ENCODE results near the gene C9orf57. TPM values are rescaled to one million over a fixed set of nuclear protein-coding genes. Genes with fewer than 3 reads are reported as not detected.

C9orf57 gene
- total and polyA plus RNA-seq, 2 of the 8 experiments (the other 6 are each of a cell fraction or from before 2014, with no cell fraction given) = not detected

DNA sequence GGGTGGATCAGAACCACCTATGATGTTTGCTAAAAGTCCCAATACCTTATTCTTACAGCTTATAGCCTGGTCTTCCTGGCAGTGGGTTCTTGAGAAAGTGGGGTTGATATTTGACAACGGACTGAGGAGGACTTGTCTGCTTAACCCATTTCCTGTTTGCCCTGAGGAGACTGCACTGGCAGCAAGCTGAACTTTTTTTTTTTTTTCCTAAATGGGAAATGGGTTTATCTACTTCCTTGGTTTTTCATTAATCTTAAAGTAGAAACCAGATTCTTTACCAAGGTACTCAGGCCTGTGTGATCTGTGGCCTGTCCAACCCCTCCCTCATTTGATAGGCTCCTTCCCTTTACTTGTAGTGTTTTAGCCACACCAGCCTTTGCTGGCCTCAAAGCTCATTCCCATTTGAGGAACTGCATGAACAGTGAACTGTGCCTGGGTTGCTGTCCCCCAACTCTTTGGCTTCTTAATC, 47.1 kb downstream of the C9orf57 start:
- Histone ChIP-seq H2BK12ac (ENCODE audit: low read depth, low read length) (no peak overlapping the region), H3K27ac (ENCODE audit: low read depth, low read length) (no peak overlapping the region), H2BK20ac (ENCODE audit: low read length) (no peak overlapping the region), H3K56ac (replicated peaks; ENCODE audit: insufficient read length, low read depth, low read length) (no peak overlapping the region), H3K4ac (replicated peaks; ENCODE audit: insufficient read length, low read depth, low read length) (no peak overlapping the region), H3K23ac (ENCODE audit: insufficient read length) (no peak overlapping the region), H3K9me3 (ENCODE audit: insufficient read depth in 2 of 2, low read depth in 1 of 2, low read length in 1 of 2) (no peaks in the 10 kb centered on the region), H3K36me3 (ENCODE audit: control insufficient read depth in 2 of 4, insufficient read depth in 4 of 4, low read length in 3 of 4) (no peaks in the 10 kb centered on the region), H2BK120ac (replicated peaks; ENCODE audit: low read depth, low read length) (no peak overlapping the region), H3K18ac (ENCODE audit: extremely low read depth, low read length) (no peak overlapping the region), H4K20me1 (replicated peaks in 1 of 2; ENCODE audit: control insufficient read depth in 1 of 2, insufficient read depth in 2 of 2, low read length in 2 of 2) (no peaks in the 10 kb centered on the region), H3K9ac (replicated peaks in 1 of 4; ENCODE audit: extremely low read depth in 1 of 4, low read depth in 3 of 4, low read length in 3 of 4) (no peak overlapping the region), H2AK5ac (ENCODE audit: low read depth, low read length) (no peak overlapping the region), H4K5ac (ENCODE audit: insufficient read length, low read depth, low read length) (no peak overlapping the region), H3K27me3 (replicated peaks in 1 of 4; ENCODE audit: control insufficient read depth in 3 of 4, extremely low read depth in 1 of 4, insufficient read depth in 3 of 4, low read length in 3 of 4) (no peaks in the 10 kb centered on the region), H2BK15ac (ENCODE audit: low read length) (no peak overlapping the region), H4K91ac (replicated peaks; ENCODE audit: insufficient read length, low read length) (peak overlapping the region; percentile 17), H3K14ac (ENCODE audit: insufficient read length) (no peak overlapping the region), H4K8ac (ENCODE audit: extremely low read depth, insufficient read depth, low read length) (no peak overlapping the region), H2BK5ac (ENCODE audit: low read depth, low read length) (no peak overlapping the region), H3K23me2 (ENCODE audit: low read depth, low read length) (no peaks in the 10 kb centered on the region), H3K79me1 (ENCODE audit: low read depth, low read length) (no peaks in the 10 kb centered on the region), H3K79me2 (ENCODE audit: control insufficient read depth in 1 of 2, insufficient read depth in 2 of 2, low read length in 2 of 2) (no peaks in the 10 kb centered on the region), H3K4me2 (ENCODE audit: insufficient read depth in 1 of 2, low read depth in 2 of 2, low read length in 2 of 2) (no peak overlapping the region), H2AFZ (ENCODE audit: low read length) (no peak overlapping the region), H3K4me1 (replicated peaks in 1 of 4; ENCODE audit: control insufficient read depth in 3 of 4, insufficient read depth in 4 of 4, low read length in 3 of 4) (no peaks in the 10 kb centered on the region), H3K4me3 (ENCODE audit: extremely low read depth in 1 of 4, insufficient read depth in 2 of 4, low read depth in 3 of 4, low read length in 4 of 4) (no peak overlapping the region)
- ChIA-PET CTCF (ENCODE audit: partially characterized antibody) (interaction anchor here (0.6 to 1.5 kb wide), 4 partner anchors 11 to 146 kb away, joined by 3 to 6 read pairs (median 3); no protein-coding TSS in a partner anchor), POLR2A (ENCODE audit: partially characterized antibody) (interaction anchor here (1.2 kb wide), 1 partner anchor 11 kb away, joined by 4 read pairs; no protein-coding TSS in a partner anchor)
- 100% methylated on average over 1 of the region's 1 CpG; no CpG with 5 or more reads in 1 of the 2 experiments for WGBS, 2 experiments (ENCODE audit: extremely low coverage in 1 of 2, insufficient coverage in 1 of 2, insufficient read length in 1 of 2, insufficient replicate concordance in 2 of 2, low coverage in 1 of 2, low lambda C conversion rate in 2 of 2, missing lambda C conversion rate in 1 of 2)
- FAIRE-seq (no peak), DNase-seq (ENCODE audit: low read depth in 1 of 2, low spot score in 2 of 2) (no peak)
- TF ChIP-seq RFX5 (IDR thresholded peaks at IDR 0.05; ENCODE audit: borderline replicate concordance, low read depth, low read length) (no peak), CEBPB (IDR thresholded peaks at IDR 0.05; ENCODE audit: low read depth, low read length) (no peak), SUZ12 (IDR thresholded peaks at IDR 0.05; ENCODE audit: low read length) (no peak)

All from H1 (cell line).